HG02642 (cell line): Measurements from ENCODE around the gene TTC3.

Source experiments
- ATAC-seq: cut with Tn5 transposase; IDR thresholded peaks from one replicate; pipeline ENCODE4 v1.9.1; 2021; ENCODE audit warnings: mild to moderate bottlenecking; ENCODE audit not compliant: unreplicated experiment, poor library complexity

TTC3 gene

DNA sequence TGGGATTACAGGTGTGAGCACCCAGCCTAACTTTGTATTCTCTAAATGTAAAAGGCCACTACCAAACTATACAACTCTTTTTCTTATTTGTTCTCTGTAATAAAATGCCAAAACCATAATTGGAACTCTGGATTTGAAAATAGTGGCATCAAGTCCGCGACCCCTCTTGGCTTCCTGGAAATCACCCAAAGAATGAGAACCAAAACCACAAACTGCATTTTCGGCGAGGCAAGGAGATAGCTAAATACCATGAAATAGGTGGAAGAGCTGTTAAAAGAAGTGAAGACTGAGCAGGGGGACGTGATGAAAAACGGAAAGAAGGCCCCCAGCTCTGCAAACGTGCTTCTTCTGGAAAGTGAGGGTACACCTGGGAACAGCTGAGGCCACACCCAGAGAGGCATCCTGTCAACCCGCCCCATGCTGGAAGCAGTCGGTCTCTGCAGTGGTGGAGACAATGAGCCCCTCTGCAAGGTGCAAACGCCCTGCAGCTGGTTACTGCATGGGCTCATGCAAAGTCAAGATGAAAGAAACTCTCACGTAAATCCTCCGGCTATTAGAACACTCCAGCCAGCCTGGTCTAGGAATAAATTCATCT lies 171.5 kb downstream of the TTC3 start:
- ATAC-seq = no peak

DNA sequence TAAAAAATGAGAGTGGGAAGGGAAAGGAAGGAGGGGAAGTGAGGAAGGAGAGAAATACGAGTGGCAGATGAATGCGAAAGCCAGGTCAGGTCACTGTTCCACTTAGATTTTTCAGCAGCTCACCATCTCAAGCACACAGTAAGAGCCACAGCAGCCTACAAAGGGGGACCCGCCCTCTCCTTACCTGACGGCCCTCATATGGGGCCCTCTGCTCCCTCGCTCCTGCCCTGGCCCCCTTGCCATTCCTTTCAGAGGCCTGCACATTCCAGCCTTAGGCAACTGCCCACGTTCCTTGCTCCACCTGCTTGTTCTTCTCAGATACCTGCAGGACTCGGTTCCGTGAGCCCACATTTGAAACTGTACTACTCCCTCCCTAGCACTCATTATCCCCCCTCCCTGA lies 172.1 kb downstream of the TTC3 start:
- ATAC-seq = no peak

DNA sequence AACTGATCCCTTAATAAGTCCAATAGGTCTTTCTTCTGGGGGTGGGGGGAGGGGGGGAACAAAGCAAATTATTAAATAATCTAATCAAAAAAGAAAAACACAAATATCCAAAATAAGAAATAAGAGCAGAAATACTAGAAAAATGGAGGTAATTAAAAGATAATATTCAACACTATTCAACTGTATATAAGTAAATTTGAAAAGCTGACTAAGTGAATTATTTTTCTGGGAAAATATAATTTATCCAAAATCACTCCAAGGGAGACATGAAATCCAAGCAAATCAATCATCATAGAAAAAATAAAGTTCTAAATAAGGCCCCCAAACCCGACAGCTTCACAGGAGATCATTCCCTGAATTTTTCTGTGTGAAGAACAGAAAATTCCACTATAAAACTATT lies 175.2 kb downstream of the TTC3 start:
- no peak for ATAC-seq

DNA sequence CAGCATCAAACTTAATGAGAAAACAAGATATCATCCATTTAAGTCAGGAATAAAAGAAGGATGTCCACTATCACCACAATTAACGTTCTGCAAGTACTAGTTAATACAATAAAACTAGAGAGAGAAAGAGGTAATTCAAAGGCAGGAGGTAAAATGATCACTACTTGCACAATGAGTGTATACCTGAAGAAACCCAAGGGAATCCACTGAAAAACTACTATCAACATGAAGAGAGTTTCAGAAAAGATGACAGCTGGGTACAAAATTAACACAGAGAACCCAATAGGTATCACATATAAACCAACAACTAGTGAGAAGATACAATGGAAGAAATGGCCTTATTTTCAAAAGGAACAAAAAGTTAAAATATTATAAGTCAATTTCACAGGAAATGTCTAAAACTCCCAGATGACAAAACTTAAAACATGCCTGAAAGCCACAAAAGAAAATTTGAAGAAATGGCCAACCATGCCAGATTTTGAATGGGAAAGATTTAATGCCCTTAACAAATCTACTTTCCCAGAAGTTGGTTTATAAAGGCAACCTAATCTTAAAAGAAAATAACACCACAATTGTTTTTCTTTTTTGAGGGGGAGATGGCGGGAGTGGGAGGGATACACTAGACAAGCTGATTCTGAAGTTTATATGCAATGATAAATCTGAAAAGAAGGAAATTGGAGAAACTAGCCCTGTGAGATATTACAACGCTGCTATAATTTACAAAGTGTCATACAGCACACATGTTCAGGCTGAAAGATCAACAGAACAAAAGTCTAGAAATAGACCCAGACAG lies 176.3 kb downstream of the TTC3 start:
- no peak for ATAC-seq

GRCh38 chr21:37251294-37251634 lies 178.2 kb downstream of the TTC3 start:
- ATAC-seq = no peak
